HG03025 (cell line): ENCODE data around the gene KIAA0825.

ENCODE experiments used
- ATAC-seq: cut with Tn5 transposase; IDR thresholded peaks from one replicate; pipeline ENCODE4 v1.9.1; 2021; ENCODE audit warnings: mild to moderate bottlenecking, moderate library complexity; ENCODE audit not compliant: unreplicated experiment, low FRiP score

KIAA0825 gene

DNA sequence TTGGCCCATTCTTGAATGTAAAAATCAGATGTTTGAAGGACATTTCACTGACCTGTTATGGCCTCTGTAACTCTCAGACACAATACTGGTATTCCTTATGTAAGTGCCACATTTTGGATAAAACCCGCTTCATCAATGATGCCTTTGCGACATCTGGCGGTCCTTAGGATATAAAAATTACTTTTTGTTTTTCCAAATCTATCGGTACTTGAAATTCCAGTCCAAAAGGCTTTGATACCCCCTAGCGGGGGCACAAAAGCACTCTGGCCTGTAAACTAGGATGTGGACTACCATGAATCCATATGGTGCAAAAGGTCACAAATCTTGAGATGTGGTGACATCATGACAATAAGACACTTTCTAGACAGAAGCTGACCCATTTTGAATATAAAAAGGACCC lies 291.8 kb downstream of the KIAA0825 start:
- no peak for ATAC-seq

DNA sequence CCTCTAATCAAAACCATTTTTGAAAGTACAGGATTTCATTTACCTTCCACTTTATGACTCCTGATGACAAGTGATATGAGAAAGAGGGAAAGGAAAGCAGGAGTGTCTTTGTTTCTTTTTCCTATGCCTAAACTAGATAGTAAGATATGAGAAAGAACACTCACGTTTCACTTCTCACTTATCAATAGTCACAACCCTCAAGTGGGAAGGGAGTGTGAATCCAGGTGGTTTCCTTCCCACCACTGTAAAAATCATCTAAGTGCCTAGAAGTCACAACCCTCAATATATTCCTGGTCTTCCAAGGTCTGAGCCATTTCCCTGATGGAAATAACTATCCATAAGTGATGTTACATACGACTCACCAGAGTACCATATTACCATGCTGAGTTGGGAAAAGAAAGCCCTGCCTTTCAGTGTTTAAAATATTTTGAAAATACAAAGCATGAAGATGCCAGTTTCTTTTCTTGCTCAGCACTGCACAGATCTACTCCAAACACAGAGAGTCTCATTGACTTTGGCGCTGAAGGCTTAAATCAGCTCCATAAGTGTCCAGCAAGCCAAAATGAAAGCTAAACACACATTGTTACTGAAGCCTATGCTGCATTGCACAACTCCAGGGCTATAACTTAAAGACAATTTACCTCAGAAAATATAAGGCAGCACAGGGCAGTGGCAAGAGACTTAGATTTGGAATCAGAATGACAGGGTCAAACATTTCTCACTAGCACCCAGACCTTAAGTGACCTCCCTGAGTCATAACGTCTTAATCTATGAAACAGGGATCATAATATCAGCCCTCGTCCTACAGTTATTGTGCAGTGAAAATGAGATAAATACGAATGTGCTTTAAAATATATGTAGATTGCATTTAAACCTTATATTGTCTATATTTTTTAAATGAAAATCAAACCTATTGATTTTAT lies 301.2 kb downstream of the KIAA0825 start:
- ATAC-seq: no peak

DNA sequence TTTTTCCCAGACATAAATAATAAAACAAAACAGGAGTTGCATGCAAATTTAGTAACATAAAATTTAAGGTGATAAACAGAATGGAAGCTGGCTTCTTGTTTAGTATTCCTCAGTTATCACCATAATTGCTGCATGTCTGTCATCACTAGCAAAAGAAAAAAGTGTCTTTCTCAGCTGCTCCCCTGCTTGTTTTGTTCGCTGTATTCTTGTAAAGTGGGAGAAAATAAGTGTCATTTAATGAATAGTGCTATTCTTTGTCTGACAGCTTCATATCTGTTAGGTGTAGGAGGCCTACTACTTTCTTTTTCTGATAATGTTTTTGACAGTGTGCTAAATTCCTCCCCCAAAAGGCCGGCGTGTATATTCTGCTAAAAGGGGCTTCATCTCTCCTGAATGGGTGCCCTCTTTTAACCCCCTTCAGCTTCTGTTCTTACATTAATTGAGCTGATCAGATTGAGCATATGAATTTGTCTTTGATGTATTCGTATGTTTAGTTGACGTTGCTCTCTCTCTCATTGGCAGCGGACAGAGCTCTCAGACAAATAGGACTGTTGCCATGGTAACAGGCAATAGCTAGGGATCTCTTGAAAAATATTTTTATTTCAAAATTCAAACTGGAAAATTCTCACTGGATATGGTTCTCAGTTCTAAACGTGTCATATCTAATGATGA lies 303.8 kb downstream of the KIAA0825 start:
- ATAC-seq: no peak

GRCh38 chr5:94313696-94314095 lies 304.7 kb downstream of the KIAA0825 start:
- no peak for ATAC-seq

- ATAC-seq: no peak
Measured at GRCh38 chr5:94313188-94313587, 305.2 kb downstream of the KIAA0825 start.

GRCh38 chr5:94312298-94312697 lies 306.1 kb downstream of the KIAA0825 start:
- ATAC-seq: no peak

DNA sequence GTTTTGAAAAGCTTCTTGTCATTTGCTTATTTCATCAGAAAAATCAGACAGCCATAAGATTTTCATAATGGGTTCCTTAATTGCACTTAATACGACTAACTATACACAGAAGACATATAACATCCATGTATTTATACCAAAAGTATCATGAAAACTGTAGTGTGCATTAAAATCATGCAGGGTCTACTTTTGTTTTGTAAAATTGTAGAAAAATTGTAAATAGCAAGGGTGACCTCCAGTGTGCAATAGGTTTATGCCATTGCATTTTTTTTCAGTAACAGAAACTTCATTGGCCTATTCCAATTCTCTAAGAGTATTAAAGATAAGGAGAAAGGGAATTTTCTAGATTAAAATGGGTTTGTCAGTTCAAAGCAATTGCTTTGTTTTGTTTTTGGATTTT lies 307.6 kb downstream of the KIAA0825 start:
- no peak for ATAC-seq

DNA sequence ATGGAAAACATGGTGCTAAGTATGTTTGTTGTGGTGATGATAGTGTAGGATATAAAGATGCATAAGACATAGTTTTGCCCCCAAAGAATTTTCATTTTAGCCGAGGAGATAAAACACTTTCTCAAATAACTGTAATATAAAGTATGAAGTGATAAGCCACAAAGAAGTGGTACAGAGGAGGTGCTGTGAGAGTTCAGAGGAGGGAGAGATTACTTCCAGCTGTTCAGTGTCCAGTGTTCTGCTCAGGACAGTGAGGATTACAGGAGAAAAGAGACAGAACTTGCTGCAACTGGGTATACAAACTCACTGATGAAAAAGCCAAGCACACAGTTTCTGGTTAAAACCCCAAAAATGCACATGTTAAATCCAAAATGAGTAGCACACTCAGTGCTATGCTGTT lies 309.3 kb downstream of the KIAA0825 start:
- no peak for ATAC-seq

GRCh38 chr5:94308442-94308841 lies 310.0 kb downstream of the KIAA0825 start:
- no peak for ATAC-seq

- no peak for ATAC-seq
Measured at GRCh38 chr5:94304146-94304545, 314.3 kb downstream of the KIAA0825 start.

DNA sequence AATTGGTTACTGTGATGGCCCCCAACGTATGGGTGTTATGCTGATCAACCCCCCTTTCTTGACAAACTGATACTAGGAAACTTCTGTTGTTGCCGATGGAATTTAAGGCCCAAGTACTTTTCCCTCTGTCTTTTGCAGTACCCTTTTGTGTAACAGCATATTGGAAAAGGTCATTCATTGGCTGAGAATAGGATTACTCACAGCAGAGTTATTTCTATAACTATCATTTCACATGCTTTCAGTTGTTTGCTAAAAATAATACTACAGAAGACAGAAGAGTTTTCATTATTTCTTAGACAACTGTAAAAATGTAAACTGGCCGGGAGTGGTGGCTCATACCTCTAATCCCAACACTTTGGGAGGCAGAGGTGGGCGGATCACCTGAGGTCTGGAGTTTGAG lies 329.5 kb downstream of the KIAA0825 start:
- no peak for ATAC-seq

GRCh38 chr5:94285984-94286383 lies 332.4 kb downstream of the KIAA0825 start:
- ATAC-seq: no peak

DNA sequence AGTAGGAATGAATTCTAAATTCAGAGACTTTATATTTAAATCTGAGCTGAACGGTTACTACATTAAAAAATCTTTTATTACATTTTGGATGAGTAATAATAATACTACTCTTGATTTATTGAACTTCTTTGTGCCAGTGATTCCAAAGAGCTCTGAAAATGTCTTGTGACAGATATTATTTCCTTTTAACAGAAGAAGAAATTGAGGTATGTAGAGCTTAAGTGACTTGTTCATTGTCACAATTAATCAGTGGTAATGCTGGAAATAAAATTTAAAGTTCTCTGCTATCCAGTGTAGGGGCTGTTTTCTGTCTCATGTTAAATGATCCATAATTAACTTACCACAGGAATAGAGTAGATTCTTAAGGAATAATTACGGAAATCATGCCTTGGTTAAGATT lies 335.3 kb downstream of the KIAA0825 start:
- ATAC-seq: no peak

- ATAC-seq: no peak
Measured at GRCh38 chr5:94281236-94281801, 337.1 kb downstream of the KIAA0825 start.

DNA sequence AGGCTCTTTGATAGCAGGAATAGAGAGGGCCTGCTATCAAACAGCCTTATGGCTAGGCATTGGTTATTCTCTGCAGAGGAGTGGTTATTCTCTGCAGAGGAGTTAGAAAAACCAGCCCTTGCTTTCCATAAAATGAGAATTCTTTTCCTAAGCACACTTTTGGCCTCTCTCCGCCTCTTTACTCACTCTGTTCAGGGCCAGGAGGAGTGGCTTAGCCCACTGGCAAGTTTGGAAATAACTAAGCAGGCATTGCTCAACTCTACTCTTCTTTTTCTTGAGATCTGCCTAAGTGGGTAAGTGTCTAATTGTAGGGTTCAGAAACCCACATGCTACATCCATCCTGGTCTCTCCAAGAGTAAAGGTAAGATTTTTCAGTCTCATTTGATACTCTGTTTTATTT lies 341.7 kb downstream of the KIAA0825 start:
- no peak for ATAC-seq

GRCh38 chr5:94276048-94276447 lies 342.4 kb downstream of the KIAA0825 start:
- ATAC-seq: no peak

- no peak for ATAC-seq
Measured at GRCh38 chr5:94274707-94275106, 343.7 kb downstream of the KIAA0825 start.

DNA sequence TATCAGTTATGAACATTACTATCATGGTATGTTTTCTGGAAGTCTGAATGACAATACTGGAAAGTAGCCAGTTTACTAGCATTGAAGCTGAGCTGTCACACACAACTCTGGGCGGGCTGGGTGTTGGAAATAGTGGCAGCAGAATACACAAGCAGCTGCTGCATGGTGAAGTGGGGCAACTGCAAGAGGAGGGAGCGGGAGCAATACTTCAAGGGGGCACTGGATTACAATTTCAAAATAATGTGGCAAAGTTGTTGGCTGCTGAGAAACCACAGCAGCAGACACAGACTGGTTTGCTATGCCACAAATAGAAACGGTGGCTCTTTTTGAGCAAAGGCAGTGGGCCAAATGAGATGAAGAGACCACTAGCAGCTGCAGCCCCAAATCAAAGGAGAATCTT lies 350.2 kb downstream of the KIAA0825 start:
- no peak for ATAC-seq

- ATAC-seq: no peak
Measured at GRCh38 chr5:94267350-94267899, 351.0 kb downstream of the KIAA0825 start.

GRCh38 chr5:94266170-94266569 lies 352.2 kb downstream of the KIAA0825 start:
- no peak for ATAC-seq

GRCh38 chr5:94263068-94263467 lies 355.3 kb downstream of the KIAA0825 start:
- ATAC-seq: no peak
